NT2/D1 (cell line): ENCODE measurements around the gene GALNT9.

Source experiments
- SUZ12 ChIP-seq: IDR thresholded peaks from 2 replicates; pipeline ENCODE4 v1.6.1; 2011; ENCODE audit not compliant: insufficient read length, insufficient read depth; ENCODE audit errors: extremely low read depth
- YY1 ChIP-seq: IDR thresholded peaks from 2 replicates; pipeline ENCODE4 v1.6.1; 2011; ENCODE audit not compliant: insufficient read length, insufficient read depth

DNA sequence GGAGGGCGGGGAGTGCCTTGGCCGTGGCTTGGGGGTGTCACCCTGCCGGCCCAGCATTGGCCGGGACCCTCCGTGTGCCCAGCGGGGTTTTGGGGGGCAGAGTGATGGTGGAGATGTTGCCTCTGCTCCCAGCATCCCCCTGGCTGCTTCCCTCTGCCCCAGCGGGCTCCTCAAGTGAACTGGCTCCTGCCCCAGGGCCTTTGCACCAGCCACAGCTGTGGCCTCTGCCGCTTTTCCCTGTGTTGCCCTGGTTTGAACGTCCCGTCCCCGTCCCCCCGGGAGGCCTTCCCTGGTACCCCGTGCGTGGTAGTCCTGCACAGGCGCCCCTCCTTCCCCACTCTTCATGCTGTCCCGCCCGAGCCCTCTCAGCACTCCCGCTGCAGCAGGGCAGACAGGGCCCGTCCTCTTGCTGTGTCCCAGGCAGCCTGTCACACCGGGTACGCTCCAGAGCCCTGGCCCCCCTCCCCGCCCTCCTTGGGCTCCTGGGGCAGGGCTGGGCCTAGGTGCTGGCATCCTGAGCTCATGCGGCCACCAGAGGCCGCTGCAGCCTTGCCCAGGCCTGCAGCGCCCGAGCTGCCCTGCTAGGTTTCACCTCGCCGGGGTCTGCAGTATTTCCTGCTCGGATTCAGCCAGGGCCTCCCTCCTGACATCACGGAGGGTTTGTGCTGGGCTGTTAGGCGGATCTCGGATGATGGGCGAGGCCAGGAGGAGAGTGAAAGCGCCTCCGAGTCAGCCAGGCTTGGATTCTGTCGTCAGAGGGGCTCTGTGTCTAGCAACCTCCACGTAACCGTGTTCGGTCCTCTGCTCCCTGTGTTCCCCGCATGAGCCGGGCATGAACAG, 175.7 kb downstream of the GALNT9 start:
- no peak for TF ChIP-seq YY1
- no peak for TF ChIP-seq SUZ12
